IPS DF 4.7 (cell line): ENCODE data around the gene MEDAG.

Experiments
- DNase-seq: peaks from one replicate; pipeline ENCODE4 v3.0.0-alpha.2; 2013; ENCODE audit warnings: low spot score; ENCODE audit errors: extremely low read depth

MEDAG gene

GRCh38 chr13:30872685-30873461, 33.2 kb upstream of the MEDAG start:
- DNase-seq, result no peak

- no peak for DNase-seq
Observed at GRCh38 chr13:30873499-30873898, 32.6 kb upstream of the MEDAG start.

GRCh38 chr13:30874111-30874510, 32.0 kb upstream of the MEDAG start:
- no peak for DNase-seq

GRCh38 chr13:30874561-30874960, 31.5 kb upstream of the MEDAG start:
- DNase-seq, result no peak

GRCh38 chr13:30877335-30877734, 28.7 kb upstream of the MEDAG start:
- no peak for DNase-seq

- DNase-seq, result no peak
Observed at GRCh38 chr13:30880151-30880855, 25.8 kb upstream of the MEDAG start.

- DNase-seq, result no peak
Observed at GRCh38 chr13:30880856-30881155, 25.3 kb upstream of the MEDAG start.

- DNase-seq, result no peak
Observed at GRCh38 chr13:30881191-30881651, 24.9 kb upstream of the MEDAG start.

GRCh38 chr13:30882026-30882850, 23.8 kb upstream of the MEDAG start:
- DNase-seq, result no peak

GRCh38 chr13:30882996-30883766, 22.9 kb upstream of the MEDAG start:
- no peak for DNase-seq

- DNase-seq, result no peak
Observed at GRCh38 chr13:30884543-30884942, 21.5 kb upstream of the MEDAG start.

- DNase-seq, result no peak
Observed at GRCh38 chr13:30889196-30889690, 16.8 kb upstream of the MEDAG start.

GRCh38 chr13:30892966-30893365, 13.1 kb upstream of the MEDAG start:
- DNase-seq, result no peak

GRCh38 chr13:30895773-30896172, 10.3 kb upstream of the MEDAG start:
- DNase-seq, result no peak

- no peak for DNase-seq
Observed at GRCh38 chr13:30898070-30898469, 8.0 kb upstream of the MEDAG start.

GRCh38 chr13:30898678-30899241, 7.3 kb upstream of the MEDAG start:
- no peak for DNase-seq

- DNase-seq, result no peak
Observed at GRCh38 chr13:30900436-30900835, 5.6 kb upstream of the MEDAG start.

- no peak for DNase-seq
Observed at GRCh38 chr13:30900952-30901749, 4.9 kb upstream of the MEDAG start.

GRCh38 chr13:30904043-30904442, 2.0 kb upstream of the MEDAG start:
- no peak for DNase-seq
